HPDE6-E6E7 (cell line): Measurements from ENCODE around the gene NUB1.
A peak's percentile ranks its signal among the peaks of the same experiment; 100 is the strongest.

Source experiments
- DNase-seq: peaks from one replicate; pipeline ENCODE4 v3.0.0; 2011; ENCODE audit warnings: missing footprints; ENCODE audit errors: extremely low spot score

NUB1 gene

GRCh38 chr7:151404216-151405011 lies 62.8 kb downstream of the NUB1 start:
- peak; percentile 47 for DNase-seq

GRCh38 chr7:151405056-151405455 lies 63.4 kb downstream of the NUB1 start:
- DNase-seq, result no peak

GRCh38 chr7:151405588-151405987 lies 64.0 kb downstream of the NUB1 start:
- DNase-seq, result no peak

GRCh38 chr7:151406051-151406875 lies 64.7 kb downstream of the NUB1 start:
- no peak for DNase-seq

- DNase-seq, result no peak
Measured at GRCh38 chr7:151406886-151407583, 65.4 kb downstream of the NUB1 start.

- DNase-seq, result no peak
Measured at GRCh38 chr7:151408498-151408838, 66.9 kb downstream of the NUB1 start.

GRCh38 chr7:151408839-151409666 lies 67.4 kb downstream of the NUB1 start:
- no peak for DNase-seq

GRCh38 chr7:151409667-151410404 lies 68.2 kb downstream of the NUB1 start, which contains the start of gene WDR86:
Gene WDR86 (minus strand): TSS chr7:151410038. CDS start chr7:151409589, 449 bp downstream.
- no peak for DNase-seq

GRCh38 chr7:151410405-151411390 lies 69.1 kb downstream of the NUB1 start:
- no peak for DNase-seq

GRCh38 chr7:151411551-151411950 lies 69.9 kb downstream of the NUB1 start:
- no peak for DNase-seq

GRCh38 chr7:151412318-151412717 lies 70.7 kb downstream of the NUB1 start:
- no peak for DNase-seq

- no peak for DNase-seq
Measured at GRCh38 chr7:151413241-151413640, 71.6 kb downstream of the NUB1 start.

- DNase-seq, result no peak
Measured at GRCh38 chr7:151415375-151416105, 73.9 kb downstream of the NUB1 start.

GRCh38 chr7:151416112-151416940 lies 74.7 kb downstream of the NUB1 start:
- DNase-seq, result no peak

GRCh38 chr7:151416941-151417315 lies 75.3 kb downstream of the NUB1 start:
- DNase-seq, result no peak

GRCh38 chr7:151420144-151420543 lies 78.5 kb downstream of the NUB1 start:
- DNase-seq, result no peak

GRCh38 chr7:151422212-151422611 lies 80.6 kb downstream of the NUB1 start:
- DNase-seq, result no peak

- DNase-seq, result no peak
Measured at GRCh38 chr7:151423226-151423625, 81.6 kb downstream of the NUB1 start.
